Endothelial cell of umbilical vein (primary cell): ENCODE measurements around the gene HOXB3. TPM values are rescaled to one million over a fixed set of nuclear protein-coding genes. Genes with fewer than 3 reads are reported as not detected.

Source experiments
- BruUV-seq: library from RNA; stranded (reverse); fragments of 400-500 nt; replicated peaks from 2 replicates; lab custom pipeline; 2021; lab: Mats Ljungman, UMichigan
- CTCF ChIA-PET: fragments of 300-600, 350-600 bp; sonication (Branson Sonifier 250); formaldehyde crosslinking; loops from one replicate; lab custom pipeline; 2021; ENCODE audit warnings: antibody characterized with exemption, inconsistent platforms; lab: Charles Lee
- POLR2A ChIA-PET: fragments of 300-600, 350-600 bp; sonication (Branson Sonifier 250); formaldehyde crosslinking; loops from one replicate; lab custom pipeline; 2021; ENCODE audit warnings: antibody characterized with exemption, inconsistent platforms; lab: Charles Lee
- DNase-seq: peaks from one replicate; pipeline ENCODE4 v3.0.0-alpha.2; 2011; ENCODE audit warnings: low read depth, low spot score
- FAIRE-seq: peaks from 2 replicates; lab custom pipeline; 2011; peaks lifted over from hg19 to GRCh38; lab: Jason Lieb, UNC
- H2AFZ ChIP-seq: 2 replicates; pipeline ENCODE4 v1.6.0; 2012; ENCODE audit warnings: low read depth, low read length, control low read depth, inconsistent platforms
- H3K27ac ChIP-seq: 2 replicates; pipeline ENCODE4 v1.5.1; 2011; ENCODE audit warnings: low read depth, mild to moderate bottlenecking, control low read depth, low read length, moderate library complexity; ENCODE audit not compliant: insufficient read depth
- H3K27me3 ChIP-seq, 2 experiments: 2 replicates each; pipeline versions ENCODE4 v1.6.0 to v1.6.1; 2011; ENCODE audit warnings: low read length in 2 of 2, mixed read lengths in 1 of 2; ENCODE audit not compliant: control insufficient read depth in 2 of 2, insufficient read depth in 2 of 2
- H3K36me3 ChIP-seq, 2 experiments: 2 replicates in 1 of 2; 3 replicates in 1 of 2; pipeline ENCODE4 v1.5.1; 2011; ENCODE audit warnings: low read length in 2 of 2, mild to moderate bottlenecking in 1 of 2, moderate library complexity in 1 of 2; ENCODE audit not compliant: control insufficient read depth in 2 of 2, insufficient read depth in 2 of 2; ENCODE audit errors: extremely low read depth in 1 of 2
- H3K4me1 ChIP-seq: 3 replicates; pipeline ENCODE4 v1.5.1; 2011; ENCODE audit warnings: mild to moderate bottlenecking, low read length; ENCODE audit not compliant: control insufficient read depth, insufficient read depth; ENCODE audit errors: extremely low read depth
- H3K4me2 ChIP-seq: 2 replicates; pipeline ENCODE4 v1.6.1; 2011; ENCODE audit warnings: low read length, control low read depth, mixed read lengths; ENCODE audit not compliant: insufficient read depth
- H3K4me3 ChIP-seq, 3 experiments: fragments of 200-600 bp in 1 of 3; sonication (generic), shearing (Covaris generic) in 1 of 3; replicated peaks in 1 of 3; 2 replicates each; pipeline ENCODE4 v1.5.1; 2011 to 2016; ENCODE audit warnings: control low read depth in 3 of 3, low read length in 3 of 3, mild to moderate bottlenecking in 2 of 3, inconsistent platforms in 1 of 3, low read depth in 1 of 3, moderate library complexity in 1 of 3; ENCODE audit not compliant: insufficient read depth in 1 of 3
- H3K79me2 ChIP-seq: 2 replicates; pipeline ENCODE4 v1.6.0; 2012; ENCODE audit warnings: low read length, inconsistent platforms; ENCODE audit not compliant: control insufficient read depth, insufficient read depth
- H3K9ac ChIP-seq: replicated peaks from 2 replicates; pipeline ENCODE3; 2011; ENCODE audit warnings: low read length, control low read depth; ENCODE audit not compliant: insufficient read depth; ENCODE audit errors: extremely low read depth
- H3K9me1 ChIP-seq: replicated peaks from 3 replicates; pipeline ENCODE4 v1.6.0; 2011; ENCODE audit warnings: mild to moderate bottlenecking, low read length; ENCODE audit not compliant: control insufficient read depth, insufficient read depth; ENCODE audit errors: extremely low read depth
- H3K9me3 ChIP-seq: replicated peaks from 2 replicates; pipeline ENCODE4 v1.5.1; 2012; ENCODE audit warnings: low read length, inconsistent platforms; ENCODE audit not compliant: control insufficient read depth, insufficient read depth
- H4K20me1 ChIP-seq: replicated peaks from 2 replicates; pipeline ENCODE3; 2011; ENCODE audit warnings: mild to moderate bottlenecking, low read length; ENCODE audit not compliant: control insufficient read depth, insufficient read depth; ENCODE audit errors: extremely low read depth
- CTCF ChIP-seq, 2 donors: IDR thresholded peaks; 1 replicate in 1 of 2; 2 replicates in 1 of 2; pipeline ENCODE4 v1.5.1; 2011; ENCODE audit warnings: low read length in 2 of 2, mild to moderate bottlenecking in 2 of 2, moderate library complexity in 2 of 2, control low read depth in 1 of 2, inconsistent platforms in 1 of 2, low read depth in 1 of 2; ENCODE audit not compliant: insufficient read depth in 1 of 2; ENCODE audit errors: extremely low read depth in 1 of 2
- EZH2 ChIP-seq: IDR thresholded peaks from 2 replicates; pipeline ENCODE4 v1.6.1; 2012; ENCODE audit warnings: borderline replicate concordance, low read depth, mild to moderate bottlenecking, moderate library complexity, low read length, inconsistent platforms; ENCODE audit not compliant: severe bottlenecking
- FOS ChIP-seq: IDR thresholded peaks from 2 replicates; pipeline ENCODE4 v1.6.1; 2011; ENCODE audit warnings: mild to moderate bottlenecking, low read length, moderate library complexity, borderline replicate concordance; ENCODE audit not compliant: insufficient read depth
- GATA2 ChIP-seq: IDR thresholded peaks from 2 replicates; pipeline ENCODE4 v1.7.0; 2011; ENCODE audit warnings: low read depth, mild to moderate bottlenecking, moderate library complexity, mixed read lengths, low read length; ENCODE audit not compliant: insufficient read length, insufficient read depth
- JUN ChIP-seq: IDR thresholded peaks from 2 replicates; pipeline ENCODE4 v1.6.1; 2011; ENCODE audit warnings: borderline replicate concordance, low read depth; ENCODE audit not compliant: insufficient read length, insufficient read depth
- MAX ChIP-seq: IDR thresholded peaks from 2 replicates; pipeline ENCODE4 v1.6.1; 2011; ENCODE audit not compliant: insufficient read depth, insufficient read length
- MYC ChIP-seq: IDR thresholded peaks from one replicate; pipeline ENCODE4 v1.6.1; 2011; ENCODE audit warnings: mild to moderate bottlenecking, low read depth, low read length
- POLR2A ChIP-seq: IDR thresholded peaks from 2 replicates; pipeline ENCODE4 v1.6.1; 2012; ENCODE audit warnings: low read depth, mild to moderate bottlenecking, control low read depth, low read length
- POLR2AphosphoS5 ChIP-seq: IDR thresholded peaks from 2 replicates; pipeline ENCODE4 v1.6.1; 2012; ENCODE audit warnings: low read depth, mild to moderate bottlenecking, control low read depth, low read length, moderate library complexity; ENCODE audit not compliant: insufficient read depth
- dilution Hi-C: fragments of 300-500 bp; cut with MboI; formaldehyde crosslinking; loops from one replicate; pipeline ENCODE4 v1.15.0; 2019; ENCODE audit warnings: low sequenced_read_pairs; ENCODE audit not compliant: extremely low pct_ligation_motif_present
- intact Hi-C: fragments of 100-400 bp; cut with micrococcal nuclease; formaldehyde crosslinking; loops from one replicate; pipeline ENCODE4 v1.10.0; 2022
- polyA plus RNA-seq, 4 experiments: library from polyadenylated mRNA; depleted of rRNA in 3 of 4; stranded (reverse) in 3 of 4; unstranded in 1 of 4; fragments of >200 nt; gene quantifications; 2 replicates each; pipeline versions ENCODE4 v1.2.1 to v1.2.3, GENCODE V29; 2011 to 2012; ENCODE audit warnings: missing spikeins in 1 of 4
- total RNA-seq: library from RNA; stranded (reverse); gene quantifications from 2 replicates; pipeline ENCODE4 v1.2.3, GENCODE V29; 2021

Gene HOXB3
- total and polyA plus RNA-seq, 2 donors (not counting 3 experiments of a cell fraction or from before 2014, with no cell fraction given) = 29.6 to 56.6 TPM

GRCh38 chr17:48601207-48601538, 11.1 kb upstream of the HOXB3 start:
- H3K9me1 ChIP-seq = no peaks in the 10 kb centered on the region
- no peaks in the 10 kb centered on the region for H4K20me1 ChIP-seq
- DNase-seq (no peak), FAIRE-seq (no peak)
- no peak overlapping the region for H3K4me3 ChIP-seq
- no peaks in the 10 kb centered on the region for H3K36me3 ChIP-seq
- H3K4me1 ChIP-seq = peaks cover 39% of the 10 kb centered on the region
- ChIA-PET CTCF (interaction anchor here (0.9 to 1.5 kb wide), 6 partner anchors 8 to 341 kb away, joined by 3 to 4 read pairs (median 3); no protein-coding TSS in a partner anchor), POLR2A (no interaction called here)
- intact Hi-C loops = no loop called here
- BruUV-seq = no TSS peak
- TF ChIP-seq MYC = no peak
- no peak overlapping the region for H3K9ac ChIP-seq
- no peaks in the 10 kb centered on the region for H3K9me3 ChIP-seq
- dilution Hi-C loops = no loop called here
- no peak overlapping the region for H2AFZ ChIP-seq
- no peak overlapping the region for H3K4me2 ChIP-seq
- no peaks in the 10 kb centered on the region for H3K27me3 ChIP-seq
- H3K79me2 ChIP-seq = peaks cover 86% of the 10 kb centered on the region
- no peak overlapping the region for H3K27ac ChIP-seq

GRCh38 chr17:48600244-48601098, 10.4 kb upstream of the HOXB3 start:
- CTCF ChIA-PET = interaction anchor here (0.9 to 1.5 kb wide), 5 partner anchors 9 to 341 kb away, joined by 3 to 4 read pairs (median 3); no protein-coding TSS in a partner anchor
- peaks cover 90% of the 10 kb centered on the region for H3K79me2 ChIP-seq

More at GRCh38 chr17:48600244-48601098, 10.4 kb upstream of the HOXB3 start:
- DNase-seq = no peak
- Histone ChIP-seq H3K4me3 (no peak overlapping the region), H3K36me3 (no peaks in the 10 kb centered on the region), H3K27me3 (no peaks in the 10 kb centered on the region), H2AFZ (no peak overlapping the region), H3K9me1 (no peaks in the 10 kb centered on the region), H3K4me2 (no peak overlapping the region), H3K9ac (no peak overlapping the region), H4K20me1 (no peaks in the 10 kb centered on the region), H3K27ac (no peak overlapping the region), H3K9me3 (no peaks in the 10 kb centered on the region), H3K4me1 (peaks cover 34% of the 10 kb centered on the region)
- TF ChIP-seq FOS = no peak
- no peak for TF ChIP-seq MAX
- no peak for TF ChIP-seq MYC
- no peak for TF ChIP-seq POLR2A
- TF ChIP-seq CTCF (IDR thresholded peaks at IDR 0.05; ENCODE audit: extremely low read depth in 1 of 2, insufficient read depth in 1 of 2, low read depth in 1 of 2, low read length in 2 of 2) = no peak
- no peak for TF ChIP-seq JUN
- no peak for TF ChIP-seq EZH2
- TF ChIP-seq GATA2 = no peak
- TF ChIP-seq POLR2AphosphoS5 = no peak
- intact Hi-C loops = no loop called here
- BruUV-seq = no TSS peak
- no peak for FAIRE-seq
- POLR2A ChIA-PET = no interaction called here
- dilution Hi-C loops = no loop called here
